ENCODE measurements around the gene MPG.

MPG gene

DNA sequence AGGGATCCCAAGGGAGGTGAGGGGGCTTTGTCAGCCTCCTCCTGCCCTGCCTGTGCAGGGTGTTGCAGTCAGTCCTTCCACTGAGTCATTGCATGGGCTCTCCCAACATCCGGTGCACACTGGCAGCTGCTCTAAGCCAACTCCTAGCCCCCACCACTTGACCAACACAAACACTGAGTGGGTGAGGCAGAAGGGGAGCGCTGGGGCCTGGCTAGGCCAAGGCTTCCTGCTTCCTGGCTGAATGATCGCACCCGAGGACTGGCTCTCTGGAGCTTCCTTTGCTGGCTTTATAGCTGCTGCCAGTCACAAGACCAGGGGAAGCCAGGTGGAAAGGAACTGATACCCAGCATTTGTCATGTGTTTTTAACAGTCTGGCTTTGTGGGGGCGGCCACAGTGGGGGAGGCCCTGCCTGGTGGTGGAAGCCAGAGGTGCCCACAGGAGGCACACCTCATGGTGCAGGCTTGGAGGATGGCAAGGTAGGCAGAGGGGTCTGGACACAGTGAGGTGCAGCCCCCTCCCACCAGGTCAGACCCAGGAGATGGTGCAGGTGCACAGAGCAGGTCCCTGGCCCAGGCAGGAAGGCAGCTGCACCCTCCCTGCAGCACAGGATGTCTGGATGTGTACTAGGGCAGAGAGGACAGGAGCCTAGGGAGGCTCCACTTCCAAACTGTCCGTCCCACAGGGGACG, 6.8 kb downstream of the MPG start:
- H3K4me3 ChIP-seq (ENCODE audit: low read length in 2 of 2), result no peak overlapping the region
- H3K27me3 ChIP-seq (ENCODE audit: control insufficient read depth in 2 of 2, insufficient read depth in 2 of 2, low read length in 2 of 2), result no peaks in the 10 kb centered on the region
- H3K27ac ChIP-seq (ENCODE audit: low read depth in 2 of 2, low read length in 2 of 2), result peak overlapping the region; percentile 21 to 56
- no peaks in the 10 kb centered on the region for H3K9me3 ChIP-seq (ENCODE audit: control insufficient read depth in 2 of 2, low read length in 2 of 2)
- H3K4me1 ChIP-seq (ENCODE audit: control insufficient read depth in 2 of 2, insufficient read depth in 2 of 2, low read length in 2 of 2), result peaks cover 11 to 17% of the 10 kb centered on the region in 2 donors
- peaks cover 25 to 31% of the 10 kb centered on the region in 2 donors for H3K36me3 ChIP-seq (ENCODE audit: control insufficient read depth in 2 of 2, insufficient read depth in 2 of 2, low read length in 2 of 2)
- no peak overlapping the region for H3K9ac ChIP-seq (ENCODE audit: low read depth in 1 of 2, low read length in 2 of 2)

DNA sequence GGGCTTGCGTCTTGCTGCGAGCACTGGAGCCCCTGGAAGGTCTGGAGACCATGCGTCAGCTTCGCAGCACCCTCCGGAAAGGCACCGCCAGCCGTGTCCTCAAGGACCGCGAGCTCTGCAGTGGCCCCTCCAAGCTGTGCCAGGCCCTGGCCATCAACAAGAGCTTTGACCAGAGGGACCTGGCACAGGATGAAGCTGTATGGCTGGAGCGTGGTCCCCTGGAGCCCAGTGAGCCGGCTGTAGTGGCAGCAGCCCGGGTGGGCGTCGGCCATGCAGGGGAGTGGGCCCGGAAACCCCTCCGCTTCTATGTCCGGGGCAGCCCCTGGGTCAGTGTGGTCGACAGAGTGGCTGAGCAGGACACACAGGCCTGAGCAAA, 7.4 kb downstream of the MPG start:
- no peak overlapping the region for H3K9ac ChIP-seq (ENCODE audit: low read depth in 1 of 2, low read length in 2 of 2)
- no peak overlapping the region for H3K4me3 ChIP-seq (ENCODE audit: low read length in 2 of 2)
- H3K27ac ChIP-seq (ENCODE audit: low read depth in 2 of 2, low read length in 2 of 2), result peak overlapping the region in 1 of 2 donors; percentile 56
- no peaks in the 10 kb centered on the region for H3K27me3 ChIP-seq (ENCODE audit: control insufficient read depth in 2 of 2, insufficient read depth in 2 of 2, low read length in 2 of 2)
- H3K4me1 ChIP-seq (ENCODE audit: control insufficient read depth in 2 of 2, insufficient read depth in 2 of 2, low read length in 2 of 2), result peaks cover 11 to 17% of the 10 kb centered on the region in 2 donors
- H3K36me3 ChIP-seq (ENCODE audit: control insufficient read depth in 2 of 2, insufficient read depth in 2 of 2, low read length in 2 of 2), result peaks cover 23 to 32% of the 10 kb centered on the region in 2 donors
- H3K9me3 ChIP-seq (ENCODE audit: control insufficient read depth in 2 of 2, low read length in 2 of 2), result no peaks in the 10 kb centered on the region

DNA sequence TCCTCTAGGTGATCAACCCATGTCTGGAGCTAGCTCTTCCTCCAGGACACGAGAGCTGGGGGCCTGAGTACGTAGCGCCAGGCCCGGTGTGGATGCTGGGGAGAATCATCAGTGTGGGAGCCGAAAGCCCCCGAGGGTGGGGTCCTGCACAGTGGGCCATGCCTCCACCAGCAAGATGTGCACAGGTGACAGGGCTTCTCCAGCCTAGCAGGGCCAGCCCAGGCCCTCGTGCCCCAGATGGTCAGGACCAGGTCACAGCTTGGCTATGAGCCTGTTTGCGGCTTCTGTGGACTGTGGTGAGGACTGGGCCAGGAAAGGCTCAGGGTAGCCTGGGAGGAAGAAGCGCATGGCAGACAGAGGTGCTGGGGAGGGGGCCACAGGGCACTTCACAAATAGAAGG, 7.8 kb downstream of the MPG start:
- Histone ChIP-seq H3K4me3 (ENCODE audit: low read length in 2 of 2) (no peak overlapping the region), H3K9me3 (ENCODE audit: control insufficient read depth in 2 of 2, low read length in 2 of 2) (no peaks in the 10 kb centered on the region), H3K4me1 (ENCODE audit: control insufficient read depth in 2 of 2, insufficient read depth in 2 of 2, low read length in 2 of 2) (peaks cover 11 to 17% of the 10 kb centered on the region in 2 donors), H3K27ac (ENCODE audit: low read depth in 2 of 2, low read length in 2 of 2) (no peak overlapping the region), H3K36me3 (ENCODE audit: control insufficient read depth in 2 of 2, insufficient read depth in 2 of 2, low read length in 2 of 2) (peaks cover 23 to 34% of the 10 kb centered on the region in 2 donors), H3K9ac (ENCODE audit: low read depth in 1 of 2, low read length in 2 of 2) (no peak overlapping the region), H3K27me3 (ENCODE audit: control insufficient read depth in 2 of 2, insufficient read depth in 2 of 2, low read length in 2 of 2) (no peaks in the 10 kb centered on the region)

DNA sequence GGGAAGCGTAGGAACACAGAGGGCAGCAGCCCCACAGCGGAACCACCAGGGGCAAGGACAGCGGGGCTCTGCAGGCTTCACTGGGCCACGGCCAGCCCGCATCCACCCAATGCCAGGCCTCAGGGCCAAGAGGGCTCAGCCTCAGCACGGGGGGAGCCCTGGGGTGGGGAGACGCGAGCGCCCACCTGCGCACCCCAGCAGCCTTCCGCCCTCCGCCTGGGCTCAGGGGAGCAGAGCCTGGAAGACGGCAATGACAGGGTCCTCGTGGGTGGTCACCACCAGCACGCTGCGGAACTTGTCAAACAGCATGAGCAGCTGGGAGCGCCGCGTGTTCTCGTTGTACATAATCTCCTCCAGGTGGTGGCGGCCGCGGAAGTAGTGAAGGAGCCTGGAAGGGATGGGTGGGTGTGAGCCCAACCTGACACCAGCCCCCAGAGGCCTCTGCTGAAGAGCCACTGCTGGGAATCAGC, 8.5 kb downstream of the MPG start:
- Histone ChIP-seq H3K27me3 (ENCODE audit: control insufficient read depth in 2 of 2, insufficient read depth in 2 of 2, low read length in 2 of 2) (no peaks in the 10 kb centered on the region), H3K9me3 (ENCODE audit: control insufficient read depth in 2 of 2, low read length in 2 of 2) (no peaks in the 10 kb centered on the region), H3K36me3 (ENCODE audit: control insufficient read depth in 2 of 2, insufficient read depth in 2 of 2, low read length in 2 of 2) (peaks cover 23 to 34% of the 10 kb centered on the region in 2 donors), H3K27ac (ENCODE audit: low read depth in 2 of 2, low read length in 2 of 2) (no peak overlapping the region), H3K9ac (ENCODE audit: low read depth in 1 of 2, low read length in 2 of 2) (no peak overlapping the region), H3K4me1 (ENCODE audit: control insufficient read depth in 2 of 2, insufficient read depth in 2 of 2, low read length in 2 of 2) (peaks cover 11 to 17% of the 10 kb centered on the region in 2 donors), H3K4me3 (ENCODE audit: low read length in 2 of 2) (no peak overlapping the region)

DNA sequence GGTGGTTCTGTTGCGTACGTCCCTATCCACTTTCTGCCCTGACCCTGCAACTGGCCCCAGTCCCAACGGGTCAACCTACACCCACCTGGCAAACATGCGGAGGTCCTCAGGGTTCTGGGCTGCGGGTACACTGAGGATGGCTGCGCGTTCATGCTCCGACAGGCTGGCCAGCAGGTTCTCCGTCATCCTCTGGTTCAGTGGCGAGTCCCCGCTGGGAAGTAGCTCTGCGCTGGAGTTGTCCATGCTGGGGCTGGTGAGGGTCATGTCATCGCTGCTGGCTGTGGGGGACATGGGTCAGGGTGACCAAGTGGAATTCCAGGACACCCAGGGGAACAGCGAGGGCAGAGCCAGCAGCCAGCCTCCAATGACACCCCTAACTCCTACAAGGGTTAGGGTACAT, 10.6 kb downstream of the MPG start:
- no peak overlapping the region for H3K27ac ChIP-seq (ENCODE audit: low read depth in 2 of 2, low read length in 2 of 2)
- H3K4me1 ChIP-seq (ENCODE audit: control insufficient read depth in 2 of 2, insufficient read depth in 2 of 2, low read length in 2 of 2), result peaks cover 11 to 17% of the 10 kb centered on the region in 2 donors
- H3K9me3 ChIP-seq (ENCODE audit: control insufficient read depth in 2 of 2, low read length in 2 of 2), result no peaks in the 10 kb centered on the region
- no peaks in the 10 kb centered on the region for H3K27me3 ChIP-seq (ENCODE audit: control insufficient read depth in 2 of 2, insufficient read depth in 2 of 2, low read length in 2 of 2)
- H3K4me3 ChIP-seq (ENCODE audit: low read length in 2 of 2), result no peak overlapping the region
- no peak overlapping the region for H3K9ac ChIP-seq (ENCODE audit: low read depth in 1 of 2, low read length in 2 of 2)
- H3K36me3 ChIP-seq (ENCODE audit: control insufficient read depth in 2 of 2, insufficient read depth in 2 of 2, low read length in 2 of 2), result peaks cover 23 to 36% of the 10 kb centered on the region in 2 donors

DNA sequence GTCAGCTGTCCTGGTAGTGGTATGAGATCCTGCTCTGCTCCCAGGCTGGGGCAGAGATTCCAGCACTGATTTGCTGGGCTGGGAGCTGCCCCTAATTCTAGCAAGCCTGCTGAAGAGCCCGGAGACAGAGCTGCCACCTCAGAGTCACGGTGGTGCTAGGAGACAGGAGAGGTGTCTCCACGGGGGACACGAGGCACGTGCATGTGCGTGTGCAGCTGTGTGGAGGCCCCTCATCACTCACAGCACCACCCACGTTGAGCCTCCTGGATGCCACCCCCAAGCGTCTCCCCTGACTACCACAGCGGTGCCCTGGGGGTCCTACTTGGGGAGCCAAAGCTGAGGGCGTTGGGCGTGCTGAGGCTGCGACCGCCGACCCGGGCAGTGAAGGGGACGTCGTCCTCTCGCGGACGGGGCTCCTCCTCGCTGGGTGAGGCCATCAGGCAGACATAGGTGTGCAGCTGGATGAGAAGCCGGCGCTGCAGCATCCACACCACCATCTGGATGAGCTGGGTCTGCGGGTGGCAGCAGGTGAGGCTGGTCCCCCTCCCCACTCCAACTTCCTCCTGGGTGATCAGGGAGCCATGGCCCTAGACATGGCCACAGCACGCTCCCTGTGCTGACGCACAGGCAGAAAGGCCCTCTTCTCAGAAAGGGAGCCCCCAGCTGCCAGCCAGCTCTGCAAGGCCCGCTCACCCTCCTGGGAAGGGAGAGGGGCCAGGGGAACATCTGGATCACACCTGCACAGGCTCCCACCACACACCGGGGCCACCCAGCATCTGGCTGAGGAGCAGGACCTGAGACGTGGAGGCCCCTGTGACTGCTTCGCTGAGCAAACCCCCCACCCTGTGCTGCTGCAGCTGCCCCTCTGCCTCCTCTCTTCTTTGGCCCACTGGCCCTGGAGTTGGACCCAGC, 11.6 kb downstream of the MPG start:
- Histone ChIP-seq H3K36me3 (ENCODE audit: control insufficient read depth in 2 of 2, insufficient read depth in 2 of 2, low read length in 2 of 2) (peaks cover 21 to 36% of the 10 kb centered on the region in 2 donors), H3K27ac (ENCODE audit: low read depth in 2 of 2, low read length in 2 of 2) (no peak overlapping the region), H3K4me1 (ENCODE audit: control insufficient read depth in 2 of 2, insufficient read depth in 2 of 2, low read length in 2 of 2) (peaks cover 5 to 7% of the 10 kb centered on the region in 2 donors), H3K4me3 (ENCODE audit: low read length in 2 of 2) (no peak overlapping the region), H3K9ac (ENCODE audit: low read depth in 1 of 2, low read length in 2 of 2) (no peak overlapping the region), H3K9me3 (ENCODE audit: control insufficient read depth in 2 of 2, low read length in 2 of 2) (no peaks in the 10 kb centered on the region), H3K27me3 (ENCODE audit: control insufficient read depth in 2 of 2, insufficient read depth in 2 of 2, low read length in 2 of 2) (no peaks in the 10 kb centered on the region)

DNA sequence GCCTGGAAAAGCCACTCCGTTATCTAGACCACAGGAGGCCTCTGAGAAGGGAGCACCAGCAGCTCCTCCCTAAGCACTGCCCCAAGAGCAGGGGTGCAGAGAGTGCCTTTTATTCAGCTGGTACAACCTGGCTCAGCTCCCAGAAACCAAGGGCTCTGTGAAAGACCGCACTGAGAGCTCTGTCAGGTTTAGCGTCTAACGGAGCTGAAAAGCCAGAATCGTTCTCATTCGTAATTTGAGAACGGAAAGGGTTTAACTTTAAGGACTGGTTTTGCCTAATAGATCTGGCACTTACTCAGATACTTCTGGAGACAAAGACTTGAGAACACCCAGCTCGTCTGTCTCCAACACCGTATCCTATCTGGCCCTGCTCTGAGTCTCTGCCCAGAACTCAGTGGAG, 13.5 kb downstream of the MPG start:
- H3K9ac ChIP-seq (ENCODE audit: low read depth in 1 of 2, low read length in 2 of 2), result no peak overlapping the region
- H3K9me3 ChIP-seq (ENCODE audit: control insufficient read depth in 2 of 2, low read length in 2 of 2), result no peaks in the 10 kb centered on the region
- H3K36me3 ChIP-seq (ENCODE audit: control insufficient read depth in 2 of 2, insufficient read depth in 2 of 2, low read length in 2 of 2), result peaks cover 16 to 29% of the 10 kb centered on the region in 2 donors
- no peak overlapping the region for H3K4me3 ChIP-seq (ENCODE audit: low read length in 2 of 2)
- H3K27me3 ChIP-seq (ENCODE audit: control insufficient read depth in 2 of 2, insufficient read depth in 2 of 2, low read length in 2 of 2), result no peaks in the 10 kb centered on the region
- H3K4me1 ChIP-seq (ENCODE audit: control insufficient read depth in 2 of 2, insufficient read depth in 2 of 2, low read length in 2 of 2), result no peaks in the 10 kb centered on the region
- no peak overlapping the region for H3K27ac ChIP-seq (ENCODE audit: low read depth in 2 of 2, low read length in 2 of 2)

DNA sequence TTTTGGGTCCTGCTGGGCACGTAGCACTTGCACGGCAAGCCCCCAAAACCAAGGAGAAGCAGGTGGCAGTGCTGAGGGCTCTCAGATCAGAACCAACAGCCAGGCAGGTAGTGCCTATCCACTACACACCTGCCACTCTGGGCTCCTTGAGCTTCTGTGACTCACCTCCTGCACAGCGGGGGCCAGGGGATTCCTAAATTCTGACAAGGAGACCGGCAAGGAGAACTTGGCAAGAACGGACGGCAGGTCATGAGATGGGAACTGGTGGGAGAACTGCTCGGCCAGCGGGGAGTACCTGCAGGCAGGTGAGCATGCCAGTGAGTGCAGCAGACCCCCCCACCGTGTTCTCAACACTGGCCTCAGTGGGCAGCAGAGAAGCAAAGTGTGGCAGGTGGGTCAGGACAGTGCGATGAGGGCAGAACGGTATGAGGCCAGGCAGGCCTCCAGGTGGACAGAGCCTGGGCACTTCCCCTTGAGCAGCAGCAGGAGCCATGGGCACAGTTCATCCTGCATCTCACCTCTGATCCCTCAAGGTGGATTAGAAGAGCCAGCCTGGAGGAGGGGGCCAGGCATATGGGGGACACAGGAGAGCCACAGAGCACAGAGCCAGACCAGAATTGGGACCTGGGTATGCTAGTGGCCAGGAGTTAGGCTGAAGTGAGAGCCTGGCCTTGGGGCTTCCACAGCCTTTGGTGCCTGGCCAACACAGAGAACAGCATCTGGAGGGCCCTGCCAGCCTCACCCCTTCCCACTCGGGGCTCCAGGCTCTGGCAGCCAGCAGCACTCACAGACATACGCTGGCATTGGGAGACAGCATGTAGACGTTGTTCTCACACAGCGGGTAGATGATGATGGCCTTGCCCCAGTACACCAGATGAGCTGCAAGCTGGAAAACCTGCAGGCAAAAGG, 14.7 kb downstream of the MPG start:
- Histone ChIP-seq H3K27ac (ENCODE audit: low read depth in 2 of 2, low read length in 2 of 2) (no peak overlapping the region), H3K27me3 (ENCODE audit: control insufficient read depth in 2 of 2, insufficient read depth in 2 of 2, low read length in 2 of 2) (no peaks in the 10 kb centered on the region), H3K4me1 (ENCODE audit: control insufficient read depth in 2 of 2, insufficient read depth in 2 of 2, low read length in 2 of 2) (no peaks in the 10 kb centered on the region), H3K9me3 (ENCODE audit: control insufficient read depth in 2 of 2, low read length in 2 of 2) (no peaks in the 10 kb centered on the region), H3K4me3 (ENCODE audit: low read length in 2 of 2) (no peak overlapping the region), H3K9ac (ENCODE audit: low read depth in 1 of 2, low read length in 2 of 2) (no peak overlapping the region), H3K36me3 (ENCODE audit: control insufficient read depth in 2 of 2, insufficient read depth in 2 of 2, low read length in 2 of 2) (peaks cover 10 to 22% of the 10 kb centered on the region in 2 donors)

DNA sequence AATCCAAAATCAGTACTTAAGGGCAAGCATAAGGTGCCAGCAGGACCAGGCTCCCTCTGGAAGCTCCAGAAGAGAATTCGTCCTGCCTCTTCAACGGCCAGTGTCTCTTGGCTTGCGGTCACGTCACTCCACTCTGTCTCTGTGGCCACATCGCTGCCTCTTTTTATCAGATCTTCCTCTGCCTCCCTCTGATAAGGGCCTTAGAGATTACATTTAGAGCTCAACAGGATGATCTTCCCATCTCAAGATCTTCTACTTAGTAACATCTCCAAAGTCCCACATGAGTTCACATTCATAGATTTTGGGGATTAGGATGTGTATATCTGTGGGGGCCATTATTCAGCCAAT, 16.9 kb downstream of the MPG start:
- H3K4me1 ChIP-seq (ENCODE audit: control insufficient read depth in 2 of 2, insufficient read depth in 2 of 2, low read length in 2 of 2), result no peaks in the 10 kb centered on the region
- no peak overlapping the region for H3K27ac ChIP-seq (ENCODE audit: low read depth in 2 of 2, low read length in 2 of 2)
- H3K36me3 ChIP-seq (ENCODE audit: control insufficient read depth in 2 of 2, insufficient read depth in 2 of 2, low read length in 2 of 2), result peaks cover 3 to 9% of the 10 kb centered on the region in 2 donors
- H3K9ac ChIP-seq (ENCODE audit: low read depth in 1 of 2, low read length in 2 of 2), result no peak overlapping the region
- no peaks in the 10 kb centered on the region for H3K27me3 ChIP-seq (ENCODE audit: control insufficient read depth in 2 of 2, insufficient read depth in 2 of 2, low read length in 2 of 2)
- H3K4me3 ChIP-seq (ENCODE audit: low read length in 2 of 2), result no peak overlapping the region
- H3K9me3 ChIP-seq (ENCODE audit: control insufficient read depth in 2 of 2, low read length in 2 of 2), result no peaks in the 10 kb centered on the region

Measured in mucosa of rectum (tissue), 2 donors.